ENCODE data around the gene NHLH1. TPM values are rescaled to one million over a fixed set of nuclear protein-coding genes. Genes with fewer than 3 reads are reported as not detected.

Gene NHLH1
- total RNA-seq, 5 donors from 2014 or later (not counting 1 experiment from before 2014, with no cell fraction given) = 0.16 to 0.38 (median 0.38) TPM; not detected in 2

DNA sequence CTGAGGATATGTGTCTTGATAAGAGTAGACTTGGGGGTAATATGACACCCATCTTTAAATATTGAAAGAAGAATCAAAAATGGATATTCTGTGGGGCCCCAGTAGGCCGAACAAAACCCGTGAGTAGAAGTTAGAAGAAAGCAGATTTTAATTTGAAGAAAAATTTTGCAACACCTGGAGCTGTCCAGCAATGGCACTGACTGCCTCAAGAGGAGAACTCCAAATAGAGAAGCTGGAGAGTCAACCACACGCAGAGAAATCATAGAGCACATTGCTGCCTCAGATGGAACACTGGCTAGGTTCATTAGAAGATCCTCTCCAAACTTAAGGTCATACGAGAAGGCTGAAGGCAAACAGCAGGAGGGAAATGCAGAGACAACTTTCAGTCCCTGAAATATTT lies 6.8 kb downstream of the NHLH1 start:
- no peak overlapping the region for H3K27ac ChIP-seq (ENCODE audit: low read length)
- no peaks in the 10 kb centered on the region for H3K9me3 ChIP-seq
- DNase-seq (no peak), ATAC-seq (replicated peaks in 1 of 4) (no peak)
- no peak overlapping the region for H3K4me3 ChIP-seq (ENCODE audit: control insufficient read depth in 1 of 2, extremely low read depth in 1 of 2, low read length in 1 of 2)
- Mint-ChIP-seq H3K9me3 (no peaks in the 10 kb centered on the region), H3K4me1 (peaks cover 14 to 15% (median 14%) of the 10 kb centered on the region in 3 donors), H3K36me3 (no peaks in the 10 kb centered on the region), H3K27ac (no peak overlapping the region), H3K4me3 (no peak overlapping the region), H3K27me3 (peaks cover 0 to 3% of the 10 kb centered on the region in 2 donors)
- H3K36me3 ChIP-seq (ENCODE audit: control insufficient read depth in 2 of 2, extremely low read depth in 1 of 2, insufficient read depth in 1 of 2, low read length in 1 of 2) = no peaks in the 10 kb centered on the region
- ChIA-PET POLR2A (no interaction called here), CTCF (no interaction called here)
- WGBS (ENCODE audit: insufficient coverage) = 90% methylated on average over 4 of the region's 4 CpGs
- peaks cover 0 to 7% of the 10 kb centered on the region in 2 experiments for H3K27me3 ChIP-seq (replicated peaks in 1 of 2; ENCODE audit: control insufficient read depth in 2 of 2, extremely low read depth in 1 of 2, insufficient read depth in 2 of 2, low read length in 1 of 2)
- peaks cover 2 to 11% of the 10 kb centered on the region in 2 experiments for H3K4me1 ChIP-seq (ENCODE audit: control insufficient read depth in 1 of 2, extremely low read depth in 1 of 2, insufficient read depth in 2 of 2, low read length in 2 of 2)

DNA sequence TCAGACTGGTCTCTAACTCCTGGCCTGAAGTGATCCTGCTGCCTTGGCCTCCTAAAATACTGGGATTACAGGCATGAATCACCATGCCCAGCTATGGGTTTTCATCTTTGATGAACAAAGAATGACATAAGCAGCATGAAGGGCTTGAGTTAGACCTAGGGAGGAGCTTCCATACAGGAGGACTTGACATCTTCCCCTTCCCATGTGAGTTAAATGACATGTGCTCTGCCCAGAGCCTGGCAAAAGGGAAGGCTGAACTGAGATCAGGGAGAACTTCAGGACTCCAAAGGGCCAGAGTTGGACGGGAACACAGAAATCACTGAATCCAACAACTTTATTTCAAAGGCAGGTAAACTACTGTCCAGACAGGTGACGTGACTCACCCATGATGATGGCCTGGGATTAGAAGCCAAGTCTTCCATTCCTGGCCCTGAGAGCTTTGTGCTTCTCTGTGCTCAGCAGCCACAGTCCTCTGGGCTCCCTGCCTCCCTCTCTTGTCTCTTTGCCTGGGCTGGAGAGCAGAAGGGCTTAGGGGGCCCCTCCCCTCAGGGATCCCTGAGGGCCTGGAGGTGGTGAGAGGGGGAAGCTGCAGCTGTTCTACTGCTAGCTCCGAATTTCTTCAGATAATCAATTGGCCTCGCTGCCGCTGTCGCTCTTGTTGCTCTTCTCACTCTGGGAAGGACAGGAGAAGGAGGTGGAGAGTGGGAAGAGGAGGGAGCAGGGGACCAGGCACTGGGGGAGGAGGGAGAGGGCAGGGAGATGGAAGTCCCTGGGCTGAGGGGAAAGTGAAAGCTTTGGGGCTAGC lies 7.6 kb downstream of the NHLH1 start:
- Histone ChIP-seq H3K27ac (ENCODE audit: low read length) (no peak overlapping the region), H3K27me3 (replicated peaks in 1 of 2; ENCODE audit: control insufficient read depth in 2 of 2, extremely low read depth in 1 of 2, insufficient read depth in 2 of 2, low read length in 1 of 2) (peaks cover 0 to 7% of the 10 kb centered on the region in 2 experiments), H3K9me3 (no peaks in the 10 kb centered on the region), H3K4me1 (ENCODE audit: control insufficient read depth in 1 of 2, extremely low read depth in 1 of 2, insufficient read depth in 2 of 2, low read length in 2 of 2) (peaks cover 2 to 11% of the 10 kb centered on the region in 2 experiments), H3K4me3 (ENCODE audit: control insufficient read depth in 1 of 2, extremely low read depth in 1 of 2, low read length in 1 of 2) (no peak overlapping the region), H3K36me3 (ENCODE audit: control insufficient read depth in 2 of 2, extremely low read depth in 1 of 2, insufficient read depth in 1 of 2, low read length in 1 of 2) (no peaks in the 10 kb centered on the region)
- DNase-seq = no peak
- no peak for ATAC-seq (replicated peaks in 1 of 4)
- POLR2A ChIA-PET = no interaction called here
- Mint-ChIP-seq H3K4me3 (no peak overlapping the region), H3K9me3 (no peaks in the 10 kb centered on the region), H3K4me1 (peaks cover 14 to 15% (median 14%) of the 10 kb centered on the region in 3 donors), H3K27me3 (peaks cover 0 to 3% of the 10 kb centered on the region in 2 donors), H3K36me3 (no peaks in the 10 kb centered on the region), H3K27ac (no peak overlapping the region)
- 82% methylated on average over 6 of the region's 6 CpGs for WGBS (ENCODE audit: insufficient coverage)
- CTCF ChIA-PET = no interaction called here

DNA sequence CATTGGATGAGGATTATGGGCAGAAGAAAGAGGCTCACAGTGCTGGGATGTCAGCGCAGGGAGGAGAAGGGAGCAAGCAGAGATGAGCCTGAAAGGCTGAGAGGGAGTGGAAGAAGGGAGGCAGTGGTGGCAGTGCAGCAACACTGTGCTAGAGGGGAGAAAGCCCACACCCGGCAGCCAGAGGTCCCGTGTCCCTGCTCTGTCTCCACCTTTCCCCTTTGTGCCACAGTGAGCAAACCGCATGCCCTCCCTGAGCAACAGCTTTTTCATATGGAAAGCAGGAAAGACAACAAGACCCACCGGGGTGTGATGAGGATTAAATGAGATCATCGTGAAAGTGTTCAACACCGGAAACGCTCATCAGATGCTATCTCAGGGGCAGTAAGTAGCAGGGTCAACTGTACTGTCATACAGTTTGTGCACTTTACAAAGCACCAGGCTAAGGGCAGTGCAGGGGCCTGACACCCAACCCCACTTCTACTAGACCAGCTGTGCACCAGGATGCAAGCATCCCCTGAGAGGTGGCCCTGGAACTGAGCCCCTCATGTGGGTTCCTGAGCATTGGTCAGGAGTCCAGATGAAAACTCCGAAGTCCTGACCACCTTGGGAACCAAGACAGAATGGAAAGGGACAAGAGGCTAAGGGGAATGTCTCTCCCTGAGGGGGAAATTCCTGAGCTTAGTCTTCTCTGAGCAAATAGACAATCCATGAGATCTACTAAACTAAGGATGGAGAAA lies 9.1 kb downstream of the NHLH1 start:
- Histone ChIP-seq H3K27ac (ENCODE audit: low read length) (no peak overlapping the region), H3K4me3 (ENCODE audit: control insufficient read depth in 1 of 2, extremely low read depth in 1 of 2, low read length in 1 of 2) (no peak overlapping the region), H3K36me3 (ENCODE audit: control insufficient read depth in 2 of 2, extremely low read depth in 1 of 2, insufficient read depth in 1 of 2, low read length in 1 of 2) (no peaks in the 10 kb centered on the region), H3K27me3 (replicated peaks in 1 of 2; ENCODE audit: control insufficient read depth in 2 of 2, extremely low read depth in 1 of 2, insufficient read depth in 2 of 2, low read length in 1 of 2) (peaks cover 0 to 7% of the 10 kb centered on the region in 2 experiments), H3K4me1 (ENCODE audit: control insufficient read depth in 1 of 2, extremely low read depth in 1 of 2, insufficient read depth in 2 of 2, low read length in 2 of 2) (peaks cover 2 to 11% of the 10 kb centered on the region in 2 experiments), H3K9me3 (no peaks in the 10 kb centered on the region)
- DNase-seq (peak in 1 of 35 experiments; percentile 23), ATAC-seq (replicated peaks in 1 of 4) (peak in 3 of 4 experiments; percentile 26 to 42 (median 41))
- Mint-ChIP-seq H3K4me1 (peaks cover 14 to 15% (median 14%) of the 10 kb centered on the region in 3 donors), H3K36me3 (no peaks in the 10 kb centered on the region), H3K27me3 (peaks cover 0 to 3% of the 10 kb centered on the region in 2 donors), H3K9me3 (no peaks in the 10 kb centered on the region), H3K4me3 (peak overlapping the region in 1 of 3 donors; percentile 8), H3K27ac (peak overlapping the region in 1 of 2 donors; percentile 57)
- POLR2A ChIA-PET = interaction anchor here in 1 of 2 donors (0.6 kb wide), 2 partner anchors 30 to 64 kb away, joined by 7 to 10 read pairs; no protein-coding TSS in a partner anchor
- CTCF ChIA-PET = interaction anchor here (0.8 to 1.4 kb wide), 9 partner anchors 22 to 290 kb away, joined by 3 to 6 read pairs (median 4); partner anchors contain the start of gene CASQ1 (in 1 of the 2)
- 43% methylated on average over 2 of the region's 9 CpGs for WGBS (ENCODE audit: insufficient coverage)

DNA sequence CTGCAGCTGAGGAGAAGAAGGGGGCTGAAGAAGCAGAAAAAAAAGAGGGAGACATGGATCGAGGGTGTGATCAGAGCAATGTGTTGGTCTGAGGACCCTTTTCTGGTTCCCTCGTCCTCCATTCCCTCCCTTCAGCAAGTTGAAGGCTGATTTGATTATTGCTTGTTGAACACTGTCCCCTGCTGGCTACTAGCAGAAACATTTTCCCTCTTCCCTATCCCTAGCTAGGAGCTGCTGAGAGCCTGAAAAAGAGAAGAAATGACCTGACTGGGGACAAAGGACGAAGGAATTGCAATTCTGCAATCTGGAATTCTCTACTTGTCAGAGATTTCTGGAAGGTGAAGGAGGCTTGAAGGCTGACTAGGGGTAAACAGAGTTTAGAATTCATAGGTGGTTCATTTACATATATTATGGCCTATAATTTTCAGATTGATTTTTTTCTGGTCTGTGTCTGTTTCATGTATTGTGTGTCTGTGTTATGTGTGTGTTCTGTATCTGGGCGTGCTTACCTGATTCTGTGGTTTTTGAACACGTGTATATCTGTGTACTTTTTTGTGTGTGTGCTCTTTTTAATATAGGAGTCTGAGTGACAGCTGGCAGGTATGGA lies 9.8 kb downstream of the NHLH1 start:
- ATAC-seq (replicated peaks in 1 of 4) (peak; percentile 74 to 76 (median 76)), DNase-seq (peak in 6 of 35 experiments; percentile 9 to 72 (median 26))
- Mint-ChIP-seq H3K27me3 (peaks cover 0 to 3% of the 10 kb centered on the region in 2 donors), H3K4me1 (peaks cover 14 to 15% (median 14%) of the 10 kb centered on the region in 3 donors), H3K36me3 (no peaks in the 10 kb centered on the region), H3K9me3 (no peaks in the 10 kb centered on the region), H3K27ac (no peak overlapping the region), H3K4me3 (peak overlapping the region in 1 of 3 donors; percentile 8)
- Histone ChIP-seq H3K9me3 (no peaks in the 10 kb centered on the region), H3K4me3 (ENCODE audit: control insufficient read depth in 1 of 2, extremely low read depth in 1 of 2, low read length in 1 of 2) (no peak overlapping the region), H3K4me1 (ENCODE audit: control insufficient read depth in 1 of 2, extremely low read depth in 1 of 2, insufficient read depth in 2 of 2, low read length in 2 of 2) (peaks cover 2 to 11% of the 10 kb centered on the region in 2 experiments), H3K27ac (ENCODE audit: low read length) (no peak overlapping the region), H3K27me3 (replicated peaks in 1 of 2; ENCODE audit: control insufficient read depth in 2 of 2, extremely low read depth in 1 of 2, insufficient read depth in 2 of 2, low read length in 1 of 2) (peaks cover 0 to 7% of the 10 kb centered on the region in 2 experiments), H3K36me3 (ENCODE audit: control insufficient read depth in 2 of 2, extremely low read depth in 1 of 2, insufficient read depth in 1 of 2, low read length in 1 of 2) (no peaks in the 10 kb centered on the region)
- whole genome bisulfite sequencing (ENCODE audit: insufficient coverage) = 17% methylated on average over 1 of the region's 5 CpGs
- CTCF ChIA-PET = interaction anchor here (0.7 to 1.4 kb wide), 11 partner anchors 10 to 291 kb away, joined by 3 to 6 read pairs (median 3); partner anchors contain the start of gene CASQ1 (in 1 of the 2)
- POLR2A ChIA-PET = interaction anchor here in 1 of 2 donors (0.6 kb wide), 1 partner anchor 64 kb away, joined by 7 read pairs; no protein-coding TSS in a partner anchor

DNA sequence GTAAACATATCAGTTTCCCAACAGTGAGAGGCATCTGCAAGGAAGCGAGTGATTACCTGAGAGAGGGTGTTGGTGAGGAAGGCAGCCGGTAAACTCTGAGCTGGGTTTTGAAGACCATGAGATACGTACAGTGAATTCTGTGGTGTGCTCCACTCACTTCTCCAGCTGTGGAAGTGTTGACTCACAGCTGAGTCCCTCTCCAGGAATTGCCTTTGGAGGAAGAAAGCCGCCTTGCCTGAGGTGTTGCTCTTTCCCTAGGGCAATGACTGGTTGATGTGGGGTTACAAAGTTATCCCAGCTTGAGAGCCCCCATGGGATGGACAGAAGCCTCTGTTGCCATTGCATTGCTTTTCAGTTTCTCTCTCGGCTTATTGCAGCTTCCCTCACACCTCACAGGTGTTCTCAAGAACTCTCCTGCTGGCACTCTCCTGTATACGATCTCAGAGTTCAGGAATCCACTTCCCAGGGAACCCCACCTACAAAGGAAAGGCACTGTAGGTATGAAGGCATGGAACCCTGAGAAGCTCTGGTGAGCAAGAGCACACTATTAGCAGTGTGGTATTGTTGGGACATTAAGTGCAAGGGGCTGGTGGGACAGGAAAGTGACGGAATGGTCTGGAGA lies 10.8 kb downstream of the NHLH1 start:
- Mint-ChIP-seq H3K9me3 (no peaks in the 10 kb centered on the region), H3K4me3 (no peak overlapping the region), H3K36me3 (no peaks in the 10 kb centered on the region), H3K27me3 (peaks cover 0 to 3% of the 10 kb centered on the region in 2 donors), H3K27ac (no peak overlapping the region), H3K4me1 (peaks cover 14 to 15% (median 14%) of the 10 kb centered on the region in 3 donors)
- Histone ChIP-seq H3K27ac (ENCODE audit: low read length) (no peak overlapping the region), H3K4me3 (ENCODE audit: control insufficient read depth in 1 of 2, extremely low read depth in 1 of 2, low read length in 1 of 2) (no peak overlapping the region), H3K27me3 (replicated peaks in 1 of 2; ENCODE audit: control insufficient read depth in 2 of 2, extremely low read depth in 1 of 2, insufficient read depth in 2 of 2, low read length in 1 of 2) (peaks cover 0 to 7% of the 10 kb centered on the region in 2 experiments), H3K9me3 (no peaks in the 10 kb centered on the region), H3K36me3 (ENCODE audit: control insufficient read depth in 2 of 2, extremely low read depth in 1 of 2, insufficient read depth in 1 of 2, low read length in 1 of 2) (no peaks in the 10 kb centered on the region), H3K4me1 (ENCODE audit: control insufficient read depth in 1 of 2, extremely low read depth in 1 of 2, insufficient read depth in 2 of 2, low read length in 2 of 2) (peaks cover 2 to 11% of the 10 kb centered on the region in 2 experiments)
- ChIA-PET POLR2A (interaction anchor here in 1 of 2 donors (0.6 kb wide), 1 partner anchor 46 kb away, joined by 4 read pairs; no protein-coding TSS in a partner anchor), CTCF (interaction anchor here in 1 of 2 donors (1.1 to 1.4 kb wide), 2 partner anchors 187 to 245 kb away, joined by 3 to 6 read pairs; partner anchors contain the start of gene CASQ1)
- ATAC-seq (replicated peaks in 1 of 4) (no peak), DNase-seq (peak in 1 of 35 experiments; percentile 5)
- WGBS (ENCODE audit: insufficient coverage) = 88% methylated on average over 4 of the region's 7 CpGs
